H1 (cell line): ENCODE data around the gene STIM2. TPM values are rescaled to one million over a fixed set of nuclear protein-coding genes. Genes with fewer than 3 reads are reported as not detected.

ENCODE experiments used
- BACH1 ChIP-seq: IDR thresholded peaks from 2 replicates; pipeline ENCODE4 v1.6.1; 2012; ENCODE audit warnings: low read length, improper control_type of control experiment
- GABPA ChIP-seq: IDR thresholded peaks from 2 replicates; pipeline ENCODE4 v1.6.1; 2011; ENCODE audit warnings: mild to moderate bottlenecking, low read length, moderate library complexity, borderline replicate concordance; ENCODE audit not compliant: insufficient read depth
- KDM1A ChIP-seq: fragments of 200-600, 300-600 bp; sonication (generic); IDR thresholded peaks from 2 replicates; pipeline ENCODE4 v1.7.1; 2016; ENCODE audit warnings: mild to moderate bottlenecking, low read length, borderline replicate concordance
- POLR2AphosphoS5 ChIP-seq: IDR thresholded peaks from 2 replicates; pipeline ENCODE4 v1.6.1; 2011; ENCODE audit warnings: low read depth, low read length
- RFX5 ChIP-seq: IDR thresholded peaks from 2 replicates; pipeline ENCODE4 v1.6.1; 2011; ENCODE audit warnings: low read depth, low read length, improper control_type of control experiment, borderline replicate concordance
- SAP30 ChIP-seq: fragments of 300-600 bp; sonication (generic); IDR thresholded peaks from 2 replicates; pipeline ENCODE4 v1.7.1; 2012; ENCODE audit warnings: low read length, moderate library complexity, mild to moderate bottlenecking, inconsistent platforms; ENCODE audit not compliant: insufficient read depth, insufficient replicate concordance
- polyA plus RNA-seq, 7 experiments: library from polyadenylated mRNA; depleted of rRNA in 3 of 7; stranded (reverse) in 5 of 7; unstranded in 2 of 7; fragments of >200 nt in 5 of 7; fragments of 200-250 nt in 2 of 7; gene quantifications; 1 replicate in 5 of 7; 2 replicates in 1 of 7; 4 replicates in 1 of 7; pipeline versions ENCODE4 v1.2.1 to v1.2.3, GENCODE V29; 2011 to 2013; ENCODE audit warnings: missing spikeins in 2 of 7, mixed read lengths in 2 of 7
- total RNA-seq: library from RNA; stranded (reverse); fragmentation: NEBNext Ultra II Directional; extraction: Animal tissue kit (Norgen Biotek cat#: 25700); gene quantifications from 2 replicates; pipeline ENCODE4 v1.2.1, GENCODE V29; 2021

STIM2 gene
- total and polyA plus RNA-seq, 2 of the 8 experiments (the other 6 are each of a cell fraction or from before 2014, with no cell fraction given), result 22.9 to 23.0 TPM

GRCh38 chr4:27017623-27018022 is 157.0 kb downstream of the STIM2 start (continued):
- TF ChIP-seq SAP30 (no peak), GABPA (no peak), POLR2AphosphoS5 (no peak), RFX5 (no peak), KDM1A (no peak), BACH1 (no peak)
